Gastroesophageal sphincter (tissue), 4 donors: Measurements from ENCODE around the gene PODN. TPM values are rescaled to one million over a fixed set of nuclear protein-coding genes. Genes with fewer than 3 reads are reported as not detected.

Experiments
- ATAC-seq: fragments of 150-250 bp; one replicate; pipeline ENCODE4 v1.9.1; 2016; ENCODE audit warnings: mild to moderate bottlenecking, moderate library complexity
- H3K27ac ChIP-seq, 4 donors: fragments of 200-600 bp; sonication (generic) in 3 of 4; 1 replicate in 3 of 4; 2 replicates in 1 of 4; pipeline ENCODE4 v1.5.1; 2016 to 2019
- H3K27me3 ChIP-seq: fragments of 200-600 bp; sonication (generic); one replicate; pipeline ENCODE4 v1.5.1; 2019
- H3K36me3 ChIP-seq, 2 donors: fragments of 200-600 bp; sonication (generic); one replicate each; pipeline ENCODE4 v1.5.1; 2019; ENCODE audit warnings: control low read depth in 1 of 2
- H3K4me1 ChIP-seq, 3 donors: fragments of 200-600 bp; sonication (generic); 1 replicate in 2 of 3; 2 replicates in 1 of 3; pipeline ENCODE4 v1.5.1; 2016 to 2019; ENCODE audit warnings: control low read depth in 2 of 3
- H3K4me3 ChIP-seq, 2 donors: fragments of 200-600 bp; sonication (generic); one replicate each; pipeline ENCODE4 v1.5.1; 2019; ENCODE audit warnings: mild to moderate bottlenecking in 1 of 2, moderate library complexity in 1 of 2
- H3K9me3 ChIP-seq, 3 donors: fragments of 200-600 bp; sonication (generic); one replicate each; pipeline ENCODE4 v1.5.1; 2017 to 2019; ENCODE audit warnings: control low read depth in 2 of 3
- CTCF ChIP-seq, 4 experiments: fragments of 200-600 bp in 2 of 4; fragments of 450-650 bp in 2 of 4; sonication (generic) in 1 of 4; IDR thresholded peaks; one replicate each; pipeline ENCODE4 v1.5.1; 2017 to 2019; ENCODE audit warnings: antibody characterized with exemption in 4 of 4, mild to moderate bottlenecking in 2 of 4, moderate library complexity in 2 of 4
- EP300 ChIP-seq: sonication (generic); formaldehyde crosslinking; IDR thresholded peaks from one replicate; pipeline ENCODE4 v1.6.1; 2017; ENCODE audit warnings: antibody characterized with exemption, mild to moderate bottlenecking
- POLR2A ChIP-seq, 2 donors: fragments of 450-650 bp; IDR thresholded peaks; one replicate each; pipeline ENCODE4 v1.6.1; 2017; ENCODE audit warnings: antibody characterized with exemption in 2 of 2, mild to moderate bottlenecking in 2 of 2, moderate library complexity in 1 of 2
- POLR2AphosphoS5 ChIP-seq: sonication (generic); formaldehyde crosslinking; IDR thresholded peaks from one replicate; pipeline ENCODE4 v1.6.1; 2017; ENCODE audit warnings: antibody characterized with exemption
- WGBS, 2 donors: methylation state at CpG; one replicate each; pipeline ENCODE4 v1.1.5; 2018; ENCODE audit warnings: low coverage in 1 of 2; 5-methylcytosine and 5-hydroxymethylcytosine counted together
- total RNA-seq, 4 donors: library from RNA; depleted of rRNA; stranded (reverse); fragments of >200 nt; gene quantifications; one replicate each; pipeline ENCODE4 v1.1.0, GENCODE V29; 2016

PODN gene
- total RNA-seq, 4 donors from 2014 or later = 60.4 to 170 (median 125) TPM

GRCh38 chr1:53026254-53026653 is 35.8 kb upstream of the PODN start:
- Histone ChIP-seq H3K4me1 (peaks cover 0 to 14% (median 0%) of the 10 kb centered on the region in 3 donors), H3K27me3 (no peaks in the 10 kb centered on the region), H3K27ac (no peak overlapping the region), H3K36me3 (peaks cover 0 to 33% of the 10 kb centered on the region in 2 donors), H3K4me3 (no peak overlapping the region), H3K9me3 (no peaks in the 10 kb centered on the region)
- ATAC-seq = no peak
- 20 to 47% methylated on average over 2 of the region's 2 CpGs for WGBS, 2 donors
- TF ChIP-seq POLR2A (IDR thresholded peaks at IDR 0.05) (no peak), POLR2AphosphoS5 (no peak), CTCF (IDR thresholded peaks at IDR 0.05) (no peak), EP300 (no peak)

GRCh38 chr1:53031732-53032131 is 30.3 kb upstream of the PODN start:
- Histone ChIP-seq H3K4me3 (no peak overlapping the region), H3K4me1 (no peaks in the 10 kb centered on the region), H3K27ac (no peak overlapping the region), H3K36me3 (peaks cover 0 to 57% of the 10 kb centered on the region in 2 donors), H3K27me3 (no peaks in the 10 kb centered on the region), H3K9me3 (no peaks in the 10 kb centered on the region)
- no peak for TF ChIP-seq POLR2AphosphoS5
- TF ChIP-seq POLR2A (IDR thresholded peaks at IDR 0.05) = no peak
- no peak for TF ChIP-seq CTCF (IDR thresholded peaks at IDR 0.05)
- no peak for TF ChIP-seq EP300
- WGBS, 2 donors = 67% methylated on average over 1 of the region's 1 CpG; no CpG with 5 or more reads in 1 of the 2 donors
- no peak for ATAC-seq

- no peak for ATAC-seq
- H3K9me3 ChIP-seq = no peaks in the 10 kb centered on the region
- no peak overlapping the region for H3K4me3 ChIP-seq
- H3K36me3 ChIP-seq = peaks cover 0 to 51% of the 10 kb centered on the region in 2 donors
- no peaks in the 10 kb centered on the region for H3K4me1 ChIP-seq
- H3K27me3 ChIP-seq = no peaks in the 10 kb centered on the region
- H3K27ac ChIP-seq = no peak overlapping the region
- TF ChIP-seq CTCF (IDR thresholded peaks at IDR 0.05) (no peak), POLR2AphosphoS5 (no peak), EP300 (no peak), POLR2A (IDR thresholded peaks at IDR 0.05) (no peak)
- 81 to 86% methylated on average over 3 to 4 of the region's 4 CpGs for WGBS, 2 donors
These were observed 24.9 kb upstream of the PODN start for GRCh38 chr1:53037159-53037558.

- H3K4me1 ChIP-seq = no peaks in the 10 kb centered on the region
- 50 to 63% methylated on average over 1 of the region's 3 CpGs for WGBS, 2 donors
- peaks cover 0 to 39% of the 10 kb centered on the region in 2 donors for H3K36me3 ChIP-seq
- no peaks in the 10 kb centered on the region for H3K27me3 ChIP-seq
- H3K9me3 ChIP-seq = no peaks in the 10 kb centered on the region
- ATAC-seq = no peak
- no peak for TF ChIP-seq POLR2AphosphoS5
- TF ChIP-seq POLR2A (IDR thresholded peaks at IDR 0.05) = no peak
- no peak for TF ChIP-seq EP300
- TF ChIP-seq CTCF (IDR thresholded peaks at IDR 0.05) = no peak
- H3K4me3 ChIP-seq = no peak overlapping the region
- H3K27ac ChIP-seq = no peak overlapping the region
These were observed 23.4 kb upstream of the PODN start for GRCh38 chr1:53038566-53038965.

GRCh38 chr1:53043271-53043670 is 18.7 kb upstream of the PODN start:
- H3K4me1 ChIP-seq = peaks cover 0 to 18% (median 0%) of the 10 kb centered on the region in 3 donors
- no peaks in the 10 kb centered on the region for H3K9me3 ChIP-seq
- no peak for ATAC-seq
- no peak overlapping the region for H3K4me3 ChIP-seq
- TF ChIP-seq EP300 = no peak
- no peak for TF ChIP-seq CTCF (IDR thresholded peaks at IDR 0.05)
- no peak for TF ChIP-seq POLR2AphosphoS5
- no peak for TF ChIP-seq POLR2A (IDR thresholded peaks at IDR 0.05)
- no peak overlapping the region for H3K27ac ChIP-seq
- no peaks in the 10 kb centered on the region for H3K27me3 ChIP-seq
- H3K36me3 ChIP-seq = peaks cover 0 to 42% of the 10 kb centered on the region in 2 donors
